ENCODE results near the gene USP32.
"Not testable (repeated sequence)": the region's sequence is repeated elsewhere in the genome, so short reads cannot be mapped to it uniquely, and the experiment has no call there.

DNA sequence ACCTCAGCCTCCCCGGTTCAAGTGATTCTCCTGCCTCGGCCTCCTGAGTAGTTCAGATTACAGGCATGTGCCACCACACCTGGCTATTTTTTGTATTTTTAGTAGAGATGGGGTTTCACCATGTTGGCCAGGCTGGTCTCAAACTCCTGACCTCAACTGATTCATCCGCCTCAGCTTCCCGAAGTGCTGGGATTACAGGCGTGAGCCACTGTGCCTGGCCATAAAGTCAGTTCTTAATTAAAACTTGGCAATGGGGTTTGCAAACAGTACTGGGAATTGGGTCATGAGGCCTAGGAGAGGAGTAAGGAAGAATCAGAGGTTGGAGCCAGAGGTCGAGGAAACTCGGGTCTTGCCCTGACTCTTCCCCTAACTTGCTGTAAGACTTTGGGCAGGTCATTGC, 38.6 kb upstream of the USP32 start:
- TF ChIP-seq ZZZ3 (IDR thresholded peaks at IDR 0.05; ENCODE audit: control insufficient read depth, insufficient read length, low read depth); TAF1 (IDR thresholded peaks at IDR 0.05; ENCODE audit: borderline replicate concordance, low read depth, low read length); BCL11A (IDR thresholded peaks at IDR 0.05; ENCODE audit: low read depth, low read length); NBN (IDR thresholded peaks at IDR 0.05); EP300 (IDR thresholded peaks at IDR 0.05; ENCODE audit: borderline replicate concordance in 1 of 2, control insufficient read depth in 1 of 2, low read depth in 2 of 2, low read length in 2 of 2); ATF7 (IDR thresholded peaks at IDR 0.05; ENCODE audit: low read depth); POLR2A (IDR thresholded peaks at IDR 0.05; ENCODE audit: low read depth, low read length); MYC (IDR thresholded peaks at IDR 0.05; ENCODE audit: insufficient read depth, insufficient read length, insufficient replicate concordance, low read length, severe bottlenecking): not testable (repeated sequence)

Data from GM12878 (cell line).